ENCODE results near the gene UBA7.
"Not testable (repeated sequence)": the region's sequence is repeated elsewhere in the genome, so short reads cannot be mapped to it uniquely, and the experiment has no call there.

DNA sequence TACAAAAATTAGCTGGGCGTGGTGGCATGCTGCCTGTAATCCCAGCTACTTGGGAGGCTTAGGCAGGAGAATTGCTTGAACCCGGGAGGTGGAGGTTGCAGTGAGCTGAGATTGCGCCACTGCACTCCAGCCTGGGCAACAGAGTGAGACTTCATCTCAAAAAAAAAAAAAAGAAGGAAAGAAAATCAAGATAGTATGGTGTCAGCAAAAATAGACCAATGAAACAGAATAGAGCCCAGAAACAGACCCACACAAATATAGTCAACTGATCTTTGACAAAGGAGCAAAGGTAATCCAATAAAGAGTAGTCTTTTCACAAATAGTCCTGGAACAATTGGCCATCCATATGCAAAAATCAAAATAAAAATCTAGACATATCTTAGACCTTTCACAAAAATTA is 9.4 kb upstream of the UBA7 start:
- not testable (repeated sequence) for TF ChIP-seq YY1 (IDR thresholded peaks at IDR 0.05; ENCODE audit: insufficient read depth, insufficient read length); ZNF274 (IDR thresholded peaks at IDR 0.05; ENCODE audit: low read depth, low read length); SUZ12 (IDR thresholded peaks at IDR 0.05; ENCODE audit: extremely low read depth, insufficient read depth, insufficient read length)
